DND-41 (cell line): ENCODE measurements around the gene TNIK.

ENCODE experiments used
- CTCF ChIP-seq: IDR thresholded peaks from 2 replicates; pipeline ENCODE4 v1.5.1; 2012; ENCODE audit warnings: borderline replicate concordance, low read length, moderate library complexity, mild to moderate bottlenecking; ENCODE audit not compliant: poor library complexity, severe bottlenecking; ENCODE audit errors: extremely low read depth
- EZH2 ChIP-seq: IDR thresholded peaks from 3 replicates; pipeline ENCODE4 v1.6.1; 2012; ENCODE audit warnings: borderline replicate concordance, low read depth, mild to moderate bottlenecking, moderate library complexity, low read length, inconsistent platforms; ENCODE audit not compliant: severe bottlenecking

DNA sequence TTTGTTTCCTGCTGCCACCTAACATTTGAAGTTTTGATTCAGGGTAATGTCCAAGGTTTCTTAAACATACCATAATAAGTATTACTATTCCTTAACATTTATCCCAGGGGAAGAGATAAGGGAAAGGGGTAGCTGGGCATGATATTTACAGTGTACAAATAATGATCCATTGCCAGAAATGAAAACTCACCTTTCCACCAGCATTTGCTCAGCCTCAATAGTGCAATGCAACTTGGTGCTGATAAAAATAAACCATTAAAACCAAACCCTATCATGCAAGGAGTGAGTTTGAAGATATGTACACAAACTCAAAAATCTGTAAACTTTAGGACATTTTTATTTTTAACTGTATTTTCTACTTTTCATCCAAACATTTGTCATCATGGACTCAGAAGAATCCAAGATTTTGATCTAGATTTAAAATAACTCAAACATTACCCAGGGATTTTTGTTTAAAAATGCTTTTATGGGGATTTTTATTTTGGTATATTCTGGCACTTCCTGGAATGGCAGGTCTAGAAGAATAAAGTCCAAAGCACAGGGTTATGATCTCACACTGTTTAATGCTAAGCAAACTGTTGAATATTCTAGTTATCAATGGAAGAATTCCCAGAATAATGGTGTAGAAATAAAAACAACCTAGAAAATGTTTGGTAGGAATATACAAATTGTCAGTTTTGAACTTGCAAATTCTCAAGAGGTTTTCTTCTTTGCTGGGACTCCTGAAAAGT is 401.2 kb downstream of the TNIK start:
- no peak for TF ChIP-seq EZH2
- TF ChIP-seq CTCF = no peak
